ENCODE measurements around the gene FOXF1. TPM values are rescaled to one million over a fixed set of nuclear protein-coding genes. Genes with fewer than 3 reads are reported as not detected.

FOXF1 gene
- total and polyA plus RNA-seq, 2 of the 13 experiments (the other 11 are each of a cell fraction or from before 2014, with no cell fraction given): not detected

GRCh38 chr16:86554917-86555703 is 44.8 kb downstream of the FOXF1 start, which contains the start of gene MTHFSD (continued):
- TF ChIP-seq DRAP1 (CRISPR knock-in tag; IDR thresholded peaks at IDR 0.05) (peak; percentile 69), NFYB (CRISPR knock-in tag; IDR thresholded peaks at IDR 0.05) (no peak; the same call in 1 of the 2 replicates), ZNF558 (CRISPR knock-in tag; IDR thresholded peaks at IDR 0.05; ENCODE audit: borderline replicate concordance) (no peak), DMAP1 (CRISPR knock-in tag; IDR thresholded peaks at IDR 0.05) (peak; percentile 63; the same call in 1 of the 2 replicates), ZNF281 (CRISPR knock-in tag; IDR thresholded peaks at IDR 0.05; ENCODE audit: borderline replicate concordance) (no peak), HBP1 (CRISPR knock-in tag; IDR thresholded peaks at IDR 0.05; ENCODE audit: low read depth) (peak; percentile 89; the same call in 1 of the 2 replicates), HDAC2 (CRISPR knock-in tag; IDR thresholded peaks at IDR 0.05) (peak; percentile 61; the same call in 1 of the 2 replicates), ZNF678 (CRISPR knock-in tag; IDR thresholded peaks at IDR 0.05) (peak; percentile 88), ZNF83 (CRISPR knock-in tag; IDR thresholded peaks at IDR 0.05; ENCODE audit: borderline replicate concordance) (peak; percentile 74; the same call in 1 of the 2 replicates), ATF6 (CRISPR knock-in tag; conservative IDR thresholded peaks at IDR 0.05) (no peak), ZNF136 (CRISPR knock-in tag; IDR thresholded peaks at IDR 0.05; ENCODE audit: low read depth) (0 out of 2 replicates have a peak, but pooled peaks have one; percentile 85), ATRX (CRISPR knock-in tag; IDR thresholded peaks at IDR 0.05; ENCODE audit: borderline replicate concordance) (no peak), SNAPC5 (CRISPR knock-in tag; IDR thresholded peaks at IDR 0.05; ENCODE audit: borderline replicate concordance) (0 out of 2 replicates have a peak, but pooled peaks have one; percentile 73), NKX3-1 (CRISPR knock-in tag; IDR thresholded peaks at IDR 0.05) (peak; percentile 24; the same call in 1 of the 2 replicates), ZNF224 (CRISPR knock-in tag; IDR thresholded peaks at IDR 0.05) (no peak; the same call in 1 of the 2 replicates), CBX1 (IDR thresholded peaks at IDR 0.05; ENCODE audit: low read depth) (peak; percentile 72), GPBP1L1 (CRISPR knock-in tag; IDR thresholded peaks at IDR 0.05) (no peak), HNRNPLL (IDR thresholded peaks at IDR 0.05; ENCODE audit: low read depth, low read length, poor library complexity, severe bottlenecking) (peak; percentile 31)

All from HepG2 (cell line).